Upper lobe of right lung (tissue), 1 donor: ENCODE data around the gene ARID3A. TPM values are rescaled to one million over a fixed set of nuclear protein-coding genes. Genes with fewer than 3 reads are reported as not detected.

ENCODE experiments used
- ATAC-seq: fragments of 200-7000 bp; cut with Tn5 transposase; one replicate; pipeline ENCODE4 v1.9.1; 2020; ENCODE audit warnings: mild to moderate bottlenecking, moderate library complexity
- DNase-seq: peaks from one replicate; pipeline ENCODE4 v3.0.0-alpha.2; 2020
- H3K27ac ChIP-seq: fragments of 200-600 bp; one replicate; pipeline ENCODE4 v1.8.0; 2022
- H3K27me3 ChIP-seq: fragments of 200-600 bp; one replicate; pipeline ENCODE4 v1.8.0; 2022; ENCODE audit warnings: mild to moderate bottlenecking
- H3K36me3 ChIP-seq: fragments of 200-600 bp; one replicate; pipeline ENCODE4 v1.8.0; 2022
- H3K4me1 ChIP-seq: fragments of 200-600 bp; one replicate; pipeline ENCODE4 v1.8.0; 2022
- H3K4me3 ChIP-seq: fragments of 200-600 bp; one replicate; pipeline ENCODE4 v1.8.0; 2022; ENCODE audit warnings: mild to moderate bottlenecking
- H3K9me3 ChIP-seq: fragments of 200-600 bp; one replicate; pipeline ENCODE4 v1.8.0; 2022
- CTCF ChIP-seq: fragments of 200-600 bp; IDR thresholded peaks from one replicate; pipeline ENCODE4 v1.8.0; 2022; ENCODE audit warnings: antibody characterized with exemption
- intact Hi-C: fragments of 100-400 bp; cut with DNase I; formaldehyde crosslinking; loops from one replicate; pipeline ENCODE4 v1.11.0; 2022
- total RNA-seq: library from RNA; stranded (reverse); fragmentation: NEBNext Ultra II Directional; extraction: Animal tissue kit (Norgen Biotek cat#: 25700); gene quantifications from one replicate; pipeline ENCODE4 v1.2.1, GENCODE V29; 2021
- donor health status: DM: no; HTN: yes; CAD: no; lungs with severe emphysema.

ARID3A gene
- total RNA-seq, 1 donor from 2014 or later, result 16.1 TPM

GRCh38 chr19:1012334-1012733, 86.5 kb downstream of the ARID3A start:
- Histone ChIP-seq H3K36me3 (peaks cover 52% of the 10 kb centered on the region), H3K4me1 (peaks cover 17% of the 10 kb centered on the region), H3K9me3 (no peaks in the 10 kb centered on the region), H3K27me3 (no peaks in the 10 kb centered on the region), H3K4me3 (no peak overlapping the region), H3K27ac (no peak overlapping the region)
- no peak for TF ChIP-seq CTCF
- DNase-seq, result no peak
- no peak for ATAC-seq
- intact Hi-C loops, result no loop called here

GRCh38 chr19:1013218-1013617, 87.4 kb downstream of the ARID3A start:
- ATAC-seq (no peak), DNase-seq (no peak)
- Histone ChIP-seq H3K4me3 (no peak overlapping the region), H3K9me3 (no peaks in the 10 kb centered on the region), H3K27me3 (no peaks in the 10 kb centered on the region), H3K4me1 (peaks cover 26% of the 10 kb centered on the region), H3K27ac (no peak overlapping the region), H3K36me3 (peaks cover 52% of the 10 kb centered on the region)
- no peak for TF ChIP-seq CTCF
- intact Hi-C loops, result no loop called here

DNA sequence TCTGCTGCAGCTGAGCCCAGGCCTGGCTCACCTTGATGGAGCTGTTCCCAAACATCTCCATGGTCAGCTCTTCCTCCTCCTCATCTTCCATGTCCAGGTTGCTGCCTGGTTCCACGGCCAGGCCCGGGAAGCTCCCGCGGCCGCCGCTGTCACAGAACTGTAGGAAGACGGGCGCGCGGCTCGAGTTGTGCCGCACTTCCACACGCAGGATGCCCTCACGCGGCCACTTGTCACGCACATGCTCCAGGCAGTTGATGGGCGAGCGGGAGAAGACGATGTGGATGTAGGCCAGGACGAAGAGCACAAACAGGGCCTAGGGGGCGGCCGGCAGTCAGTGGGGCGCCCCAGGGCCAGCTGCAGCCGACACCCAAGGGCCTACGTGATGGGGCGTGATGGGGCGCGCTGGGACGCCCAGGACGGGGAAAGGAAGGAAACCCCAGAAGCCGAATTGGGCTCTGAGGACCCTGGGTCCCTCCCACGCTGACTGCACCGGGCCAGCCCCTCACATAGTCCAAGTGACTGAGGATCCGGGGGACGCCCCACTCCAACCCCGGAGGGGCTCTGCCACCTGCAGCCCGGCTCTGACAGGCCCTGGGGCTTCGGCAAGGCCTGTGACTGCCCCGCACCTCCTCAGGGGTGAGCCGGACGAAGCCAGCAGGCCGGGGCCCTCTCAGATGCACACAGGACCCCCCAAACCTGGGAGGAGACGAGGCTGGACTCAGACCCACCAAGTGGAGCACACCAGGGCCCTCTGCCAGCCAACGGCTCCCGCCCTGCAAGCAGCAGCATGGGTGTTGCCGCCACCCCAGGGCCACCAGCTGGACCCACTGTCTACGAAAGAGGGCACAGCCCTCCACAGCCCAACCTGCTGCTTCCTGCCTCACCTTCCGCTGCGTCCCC, 88.6 kb downstream of the ARID3A start:
- no peak for TF ChIP-seq CTCF
- intact Hi-C loops, result no loop called here

GRCh38 chr19:1015061-1015781, 89.4 kb downstream of the ARID3A start:
- no peak for TF ChIP-seq CTCF
- no peaks in the 10 kb centered on the region for H3K9me3 ChIP-seq
- DNase-seq (no peak), ATAC-seq (no peak)
- no peak overlapping the region for H3K4me3 ChIP-seq
- H3K4me1 ChIP-seq, result peaks cover 42% of the 10 kb centered on the region
- intact Hi-C loops, result no loop called here
- H3K27me3 ChIP-seq, result no peaks in the 10 kb centered on the region
- no peak overlapping the region for H3K27ac ChIP-seq
- peaks cover 42% of the 10 kb centered on the region for H3K36me3 ChIP-seq

More for the DNA sequence above, 88.6 kb downstream of the ARID3A start:
- no peak for ATAC-seq
- H3K4me3 ChIP-seq, result no peak overlapping the region
- H3K27me3 ChIP-seq, result no peaks in the 10 kb centered on the region
- no peak overlapping the region for H3K27ac ChIP-seq
- DNase-seq, result no peak
- H3K9me3 ChIP-seq, result no peaks in the 10 kb centered on the region
- H3K36me3 ChIP-seq, result peaks cover 50% of the 10 kb centered on the region
- peaks cover 38% of the 10 kb centered on the region for H3K4me1 ChIP-seq

DNA sequence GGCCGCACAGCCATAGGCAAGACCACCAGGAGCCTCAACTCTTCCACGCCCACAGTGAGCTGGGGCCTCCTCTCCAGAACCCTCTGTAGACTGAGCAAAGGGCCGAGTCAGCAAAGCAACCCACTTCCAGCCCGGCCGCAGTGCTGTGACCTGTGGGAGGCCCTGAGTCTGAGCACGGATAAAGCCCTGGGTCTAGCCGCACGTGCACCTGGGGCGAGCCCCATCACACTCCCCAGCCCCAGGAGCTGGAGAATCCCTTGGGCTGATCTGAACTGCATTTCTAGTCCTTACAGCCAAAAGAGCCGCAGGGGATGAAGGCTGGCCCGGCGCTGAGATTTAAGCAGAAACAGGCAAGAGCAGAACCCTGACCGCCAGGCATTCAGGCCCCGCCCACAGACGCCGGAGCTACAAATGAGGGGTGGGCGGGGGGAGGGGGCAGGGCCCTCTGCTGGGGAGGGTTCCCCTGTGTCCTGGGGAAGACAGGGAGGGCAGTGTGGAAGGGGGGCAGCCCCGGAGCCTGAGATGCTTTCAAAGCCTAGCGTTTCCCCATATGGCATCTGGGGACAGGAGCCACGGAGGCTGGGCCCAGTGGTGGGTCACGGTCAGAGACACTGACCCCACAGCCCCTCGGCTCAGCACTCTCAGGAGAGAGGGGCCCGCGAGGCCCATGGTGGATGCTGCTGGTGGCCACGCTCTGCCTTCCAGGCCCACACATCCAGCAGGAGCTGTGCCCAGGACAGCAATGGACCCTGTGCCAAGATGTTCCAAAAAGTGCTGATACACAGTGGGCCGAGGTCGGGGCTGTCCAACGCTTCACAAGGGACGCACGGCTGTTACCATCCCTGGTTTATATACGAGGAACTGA, 90.2 kb downstream of the ARID3A start:
- DNase-seq, result no peak
- peaks cover 42% of the 10 kb centered on the region for H3K4me1 ChIP-seq

More for the DNA sequence above, 90.2 kb downstream of the ARID3A start:
- no peak overlapping the region for H3K4me3 ChIP-seq
- H3K36me3 ChIP-seq, result peaks cover 34% of the 10 kb centered on the region
- H3K9me3 ChIP-seq, result no peaks in the 10 kb centered on the region
- no peak for TF ChIP-seq CTCF
- ATAC-seq, result no peak
- no peaks in the 10 kb centered on the region for H3K27me3 ChIP-seq
- intact Hi-C loops, result no loop called here
- H3K27ac ChIP-seq, result no peak overlapping the region
